ENCODE data around the gene CYBA. TPM values are rescaled to one million over a fixed set of nuclear protein-coding genes. Genes with fewer than 3 reads are reported as not detected.
A peak's percentile ranks its signal among the peaks of the same experiment; 100 is the strongest.
"Not testable (repeated sequence)": the region's sequence is repeated elsewhere in the genome, so short reads cannot be mapped to it uniquely, and the experiment has no call there.

Gene CYBA
- polyA plus RNA-seq, 1 donor (not counting 4 experiments of a cell fraction or from before 2014, with no cell fraction given): 4.4 TPM

DNA sequence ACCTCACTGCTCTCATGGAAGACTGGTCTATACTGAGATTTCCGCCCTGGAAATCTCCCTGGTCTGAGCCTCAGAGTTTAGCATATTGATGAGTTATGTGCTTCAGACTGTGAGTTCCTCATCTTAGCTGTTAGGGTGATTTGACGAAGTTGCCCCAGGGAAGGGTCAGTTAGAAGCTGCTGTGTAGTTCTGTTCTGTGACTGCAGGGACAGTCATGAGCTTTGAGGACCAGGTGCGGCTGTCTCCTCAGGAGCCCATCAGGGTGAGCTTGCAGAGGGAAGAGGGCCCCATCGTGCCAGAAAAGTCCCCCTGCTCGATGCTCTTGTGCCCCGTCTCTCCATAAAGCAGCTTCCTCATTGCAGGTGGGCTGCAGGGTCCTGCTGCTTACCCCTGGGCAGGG lies 40.8 kb downstream of the CYBA start:
- Histone ChIP-seq H3K27me3 (ENCODE audit: control insufficient read depth, extremely low read depth, insufficient read depth, low read length) (no peaks in the 10 kb centered on the region), H4K20me1 (ENCODE audit: control insufficient read depth, extremely low read depth, insufficient read depth, low read length) (peaks cover 3% of the 10 kb centered on the region), H3K79me2 (ENCODE audit: control insufficient read depth, insufficient read depth, low read length) (no peaks in the 10 kb centered on the region), H3K4me3 (ENCODE audit: control insufficient read depth in 2 of 3, extremely low read depth in 1 of 3, insufficient read depth in 2 of 3, low read depth in 1 of 3, low read length in 3 of 3) (no peak overlapping the region), H3K27ac (ENCODE audit: control insufficient read depth, insufficient read depth, low read length) (no peak overlapping the region), H2AFZ (ENCODE audit: control insufficient read depth, low read length) (no peak overlapping the region), H3K9me1 (ENCODE audit: control insufficient read depth, extremely low read depth, insufficient read depth, low read length) (no peaks in the 10 kb centered on the region), H3K36me3 (ENCODE audit: control insufficient read depth in 2 of 2, extremely low read depth in 1 of 2, insufficient read depth in 2 of 2, low read length in 2 of 2) (peaks cover 20 to 22% of the 10 kb centered on the region in 2 experiments), H3K9me3 (ENCODE audit: control insufficient read depth, low read depth, low read length) (no peaks in the 10 kb centered on the region), H3K9ac (ENCODE audit: control insufficient read depth, extremely low read depth, insufficient read depth, low read length) (no peak overlapping the region), H3K4me1 (ENCODE audit: control insufficient read depth, extremely low read depth, insufficient read depth, low read length) (no peaks in the 10 kb centered on the region), H3K4me2 (ENCODE audit: control insufficient read depth, extremely low read depth, insufficient read depth, low read depth, low read length) (no peak overlapping the region)
- no peak for FAIRE-seq
- no peak for DNase-seq (ENCODE audit: low read depth, low spot score)
- TF ChIP-seq CTCF (optimal IDR thresholded peaks at IDR 0.05 in 1 of 3, IDR thresholded peaks at IDR 0.05 in 1 of 3, conservative IDR thresholded peaks at IDR 0.05 in 1 of 3; ENCODE audit: extremely low read depth in 1 of 3, insufficient read depth in 2 of 3, low read length in 3 of 3): peak in 1 of 3 experiments; percentile 30
- no peak for TF ChIP-seq EZH2 (IDR thresholded peaks at IDR 0.05; ENCODE audit: low read length)
- dilution Hi-C loops (cut with MboI; ENCODE audit: extremely low pct_ligation_motif_present, low sequenced_read_pairs): no loop called here

DNA sequence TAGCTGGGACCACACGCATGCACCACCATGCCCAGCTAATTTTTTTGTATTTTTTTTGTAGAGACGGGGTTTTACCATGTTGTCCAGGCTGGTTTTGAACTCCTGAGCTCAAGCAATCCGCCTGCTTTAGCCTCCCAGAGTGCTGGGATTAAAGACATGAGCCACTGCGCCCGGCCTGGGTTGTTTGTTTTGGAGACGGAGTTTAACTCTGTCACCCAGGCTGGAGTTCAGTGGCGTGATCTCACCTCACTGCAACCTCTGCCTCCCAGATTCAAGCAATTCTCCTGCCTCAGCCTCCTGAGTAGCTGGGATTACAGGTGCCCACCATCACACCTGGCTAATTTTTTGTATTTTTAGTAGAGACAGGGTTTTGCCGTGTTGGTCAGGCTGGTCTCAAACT lies 41.4 kb downstream of the CYBA start:
- H3K79me2 ChIP-seq (ENCODE audit: control insufficient read depth, insufficient read depth, low read length); FAIRE-seq; dilution Hi-C loops (cut with MboI; ENCODE audit: extremely low pct_ligation_motif_present, low sequenced_read_pairs); DNase-seq (ENCODE audit: low read depth, low spot score); H3K27ac ChIP-seq (ENCODE audit: control insufficient read depth, insufficient read depth, low read length); H3K4me2 ChIP-seq (ENCODE audit: control insufficient read depth, extremely low read depth, insufficient read depth, low read depth, low read length); H3K9me1 ChIP-seq (ENCODE audit: control insufficient read depth, extremely low read depth, insufficient read depth, low read length); H4K20me1 ChIP-seq (ENCODE audit: control insufficient read depth, extremely low read depth, insufficient read depth, low read length); H3K4me3 ChIP-seq (ENCODE audit: control insufficient read depth in 2 of 3, extremely low read depth in 1 of 3, insufficient read depth in 2 of 3, low read depth in 1 of 3, low read length in 3 of 3); H3K4me1 ChIP-seq (ENCODE audit: control insufficient read depth, extremely low read depth, insufficient read depth, low read length); H3K9me3 ChIP-seq (ENCODE audit: control insufficient read depth, low read depth, low read length); H2AFZ ChIP-seq (ENCODE audit: control insufficient read depth, low read length); H3K9ac ChIP-seq (ENCODE audit: control insufficient read depth, extremely low read depth, insufficient read depth, low read length); H3K27me3 ChIP-seq (ENCODE audit: control insufficient read depth, extremely low read depth, insufficient read depth, low read length): not testable (repeated sequence)
- H3K36me3 ChIP-seq (ENCODE audit: control insufficient read depth in 2 of 2, extremely low read depth in 1 of 2, insufficient read depth in 2 of 2, low read length in 2 of 2): peaks cover 22 to 25% of the 10 kb centered on the region in 2 experiments

DNA sequence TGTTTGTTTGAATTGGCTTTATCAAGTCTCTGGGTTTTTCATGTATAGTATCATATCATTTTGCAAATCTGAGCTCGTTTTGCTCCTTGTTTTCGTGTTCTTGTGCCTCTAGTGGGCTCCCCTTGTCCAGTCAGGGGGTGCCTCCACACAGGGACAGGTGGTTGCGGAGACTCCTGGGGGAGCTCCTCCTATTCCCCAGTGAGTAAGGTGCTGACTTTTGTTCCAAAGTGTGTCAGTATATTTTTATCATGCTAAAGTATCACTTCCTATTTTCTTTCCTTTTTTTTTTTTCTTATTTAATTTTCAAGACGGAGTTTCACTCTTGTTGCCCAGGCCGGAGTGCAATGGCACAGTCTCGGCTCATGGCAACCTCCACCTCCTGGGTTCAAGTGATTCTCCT lies 42.8 kb downstream of the CYBA start:
- H3K4me2 ChIP-seq (ENCODE audit: control insufficient read depth, extremely low read depth, insufficient read depth, low read depth, low read length): no peak overlapping the region
- DNase-seq (ENCODE audit: low read depth, low spot score): no peak
- H3K27ac ChIP-seq (ENCODE audit: control insufficient read depth, insufficient read depth, low read length): no peak overlapping the region
- no peaks in the 10 kb centered on the region for H4K20me1 ChIP-seq (ENCODE audit: control insufficient read depth, extremely low read depth, insufficient read depth, low read length)
- H3K9me3 ChIP-seq (ENCODE audit: control insufficient read depth, low read depth, low read length): no peaks in the 10 kb centered on the region
- H3K4me1 ChIP-seq (ENCODE audit: control insufficient read depth, extremely low read depth, insufficient read depth, low read length): no peaks in the 10 kb centered on the region
- H3K36me3 ChIP-seq (ENCODE audit: control insufficient read depth in 2 of 2, extremely low read depth in 1 of 2, insufficient read depth in 2 of 2, low read length in 2 of 2): peaks cover 19% of the 10 kb centered on the region in 2 experiments
- H3K4me3 ChIP-seq (ENCODE audit: control insufficient read depth in 2 of 3, extremely low read depth in 1 of 3, insufficient read depth in 2 of 3, low read depth in 1 of 3, low read length in 3 of 3): no peak overlapping the region
- no peak overlapping the region for H2AFZ ChIP-seq (ENCODE audit: control insufficient read depth, low read length)
- H3K27me3 ChIP-seq (ENCODE audit: control insufficient read depth, extremely low read depth, insufficient read depth, low read length): no peaks in the 10 kb centered on the region
- H3K9me1 ChIP-seq (ENCODE audit: control insufficient read depth, extremely low read depth, insufficient read depth, low read length): no peaks in the 10 kb centered on the region
- H3K79me2 ChIP-seq (ENCODE audit: control insufficient read depth, insufficient read depth, low read length): no peaks in the 10 kb centered on the region
- dilution Hi-C loops (cut with MboI; ENCODE audit: extremely low pct_ligation_motif_present, low sequenced_read_pairs): no loop called here
- no peak for TF ChIP-seq CTCF (optimal IDR thresholded peaks at IDR 0.05 in 1 of 3, IDR thresholded peaks at IDR 0.05 in 1 of 3, conservative IDR thresholded peaks at IDR 0.05 in 1 of 3; ENCODE audit: extremely low read depth in 1 of 3, insufficient read depth in 2 of 3, low read length in 3 of 3)
- TF ChIP-seq EZH2 (IDR thresholded peaks at IDR 0.05; ENCODE audit: low read length): no peak
- no peak overlapping the region for H3K9ac ChIP-seq (ENCODE audit: control insufficient read depth, extremely low read depth, insufficient read depth, low read length)
- FAIRE-seq: no peak
